Measurements from ENCODE around the gene BBIP1. TPM values are rescaled to one million over a fixed set of nuclear protein-coding genes. Genes with fewer than 3 reads are reported as not detected.

BBIP1 gene
- total RNA-seq, 4 donors from 2014 or later, result 7.8 to 16.8 (median 12.4) TPM

GRCh38 chr10:110851020-110851612 is 67.9 kb downstream of the BBIP1 start:
- Histone ChIP-seq H3K4me1 (peaks cover 13 to 53% (median 22%) of the 10 kb centered on the region in 3 donors), H3K27me3 (no peaks in the 10 kb centered on the region), H3K4me3 (no peak overlapping the region), H3K9me3 (no peaks in the 10 kb centered on the region), H3K27ac (peak overlapping the region; percentile 37 to 78 (median 56)), H3K36me3 (no peaks in the 10 kb centered on the region)
- WGBS, 2 donors, result 56 to 60% methylated on average over 7 to 8 of the region's 8 CpGs
- TF ChIP-seq POLR2A (IDR thresholded peaks at IDR 0.05) (no peak), CTCF (IDR thresholded peaks at IDR 0.05) (no peak)
- DNase-seq, result no peak
- intact Hi-C loops (cut with DNase I), result no loop called here

- Histone ChIP-seq H3K9me3 (no peaks in the 10 kb centered on the region), H3K27ac (no peak overlapping the region), H3K4me1 (peaks cover 13 to 63% (median 29%) of the 10 kb centered on the region in 3 donors), H3K36me3 (no peaks in the 10 kb centered on the region), H3K4me3 (no peak overlapping the region), H3K27me3 (no peaks in the 10 kb centered on the region)
- intact Hi-C loops (cut with DNase I), result no loop called here
- no peak for TF ChIP-seq POLR2A (IDR thresholded peaks at IDR 0.05)
- no peak for TF ChIP-seq CTCF (IDR thresholded peaks at IDR 0.05)
- 97 to 100% methylated on average over 3 of the region's 3 CpGs for WGBS, 2 donors
- no peak for DNase-seq
These were observed 68.9 kb downstream of the BBIP1 start for GRCh38 chr10:110850099-110850498.

Other genes starting within 250 kb of the BBIP1 start
- 100 to 1,000 TPM in 3 of 4 donors, 10 to 100 TPM in 1; 68.3 to 299 (median 171) TPM for gene PDCD4, start 47.3 kb downstream of the BBIP1 start, total RNA-seq
- 10 to 100 TPM; 24.8 to 59.5 (median 43.0) TPM for gene SHOC2, start 424 bp upstream of the BBIP1 start, total RNA-seq
- 1 to 10 TPM in 1 of 4 donors, under 1 TPM in 2, not detected in 1; 0.38 to 1.1 (median 0.40) TPM for gene ADRA2A, start 157.8 kb upstream of the BBIP1 start, total RNA-seq

Measured in esophagus squamous epithelium (tissue), 5 donors.